ENCODE results near the gene SLX4.
"Not testable (repeated sequence)": the region's sequence is repeated elsewhere in the genome, so short reads cannot be mapped to it uniquely, and the experiment has no call there.

SLX4 gene, protein sequence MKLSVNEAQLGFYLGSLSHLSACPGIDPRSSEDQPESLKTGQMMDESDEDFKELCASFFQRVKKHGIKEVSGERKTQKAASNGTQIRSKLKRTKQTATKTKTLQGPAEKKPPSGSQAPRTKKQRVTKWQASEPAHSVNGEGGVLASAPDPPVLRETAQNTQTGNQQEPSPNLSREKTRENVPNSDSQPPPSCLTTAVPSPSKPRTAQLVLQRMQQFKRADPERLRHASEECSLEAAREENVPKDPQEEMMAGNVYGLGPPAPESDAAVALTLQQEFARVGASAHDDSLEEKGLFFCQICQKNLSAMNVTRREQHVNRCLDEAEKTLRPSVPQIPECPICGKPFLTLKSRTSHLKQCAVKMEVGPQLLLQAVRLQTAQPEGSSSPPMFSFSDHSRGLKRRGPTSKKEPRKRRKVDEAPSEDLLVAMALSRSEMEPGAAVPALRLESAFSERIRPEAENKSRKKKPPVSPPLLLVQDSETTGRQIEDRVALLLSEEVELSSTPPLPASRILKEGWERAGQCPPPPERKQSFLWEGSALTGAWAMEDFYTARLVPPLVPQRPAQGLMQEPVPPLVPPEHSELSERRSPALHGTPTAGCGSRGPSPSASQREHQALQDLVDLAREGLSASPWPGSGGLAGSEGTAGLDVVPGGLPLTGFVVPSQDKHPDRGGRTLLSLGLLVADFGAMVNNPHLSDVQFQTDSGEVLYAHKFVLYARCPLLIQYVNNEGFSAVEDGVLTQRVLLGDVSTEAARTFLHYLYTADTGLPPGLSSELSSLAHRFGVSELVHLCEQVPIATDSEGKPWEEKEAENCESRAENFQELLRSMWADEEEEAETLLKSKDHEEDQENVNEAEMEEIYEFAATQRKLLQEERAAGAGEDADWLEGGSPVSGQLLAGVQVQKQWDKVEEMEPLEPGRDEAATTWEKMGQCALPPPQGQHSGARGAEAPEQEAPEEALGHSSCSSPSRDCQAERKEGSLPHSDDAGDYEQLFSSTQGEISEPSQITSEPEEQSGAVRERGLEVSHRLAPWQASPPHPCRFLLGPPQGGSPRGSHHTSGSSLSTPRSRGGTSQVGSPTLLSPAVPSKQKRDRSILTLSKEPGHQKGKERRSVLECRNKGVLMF (N-terminal part only)

GRCh38 chr16:3611146-3611975, at the start of gene SLX4:
Gene SLX4, minus strand, starts transcription at chr16:3611606. Its CDS starts 2,642 bp downstream, at chr16:3608964.
- H3K4me3 ChIP-seq (ENCODE audit: low read depth, low read length) = peak within 1 kb of the TSS; percentile 80

DNA sequence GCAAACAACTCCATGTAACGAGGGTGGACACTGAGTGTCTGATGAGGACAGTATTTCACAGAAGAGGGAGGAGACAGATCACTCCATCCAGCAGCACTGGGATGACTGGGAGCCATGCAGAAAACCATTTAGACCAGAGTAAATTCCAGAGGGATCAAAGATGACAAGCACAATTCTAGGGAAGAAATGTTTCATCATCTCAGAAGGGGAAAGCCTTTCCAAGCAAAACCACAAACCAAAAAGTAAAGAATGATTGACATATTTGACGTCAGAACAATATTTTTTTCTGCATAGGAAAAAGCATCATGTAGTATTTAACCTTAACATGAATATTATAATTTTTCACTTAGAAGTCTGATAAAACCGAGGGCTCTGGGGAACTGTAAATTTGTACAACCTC, 47.8 kb upstream of the SLX4 start:
- H3K4me3 ChIP-seq (ENCODE audit: low read depth, low read length) = no peak overlapping the region

DNA sequence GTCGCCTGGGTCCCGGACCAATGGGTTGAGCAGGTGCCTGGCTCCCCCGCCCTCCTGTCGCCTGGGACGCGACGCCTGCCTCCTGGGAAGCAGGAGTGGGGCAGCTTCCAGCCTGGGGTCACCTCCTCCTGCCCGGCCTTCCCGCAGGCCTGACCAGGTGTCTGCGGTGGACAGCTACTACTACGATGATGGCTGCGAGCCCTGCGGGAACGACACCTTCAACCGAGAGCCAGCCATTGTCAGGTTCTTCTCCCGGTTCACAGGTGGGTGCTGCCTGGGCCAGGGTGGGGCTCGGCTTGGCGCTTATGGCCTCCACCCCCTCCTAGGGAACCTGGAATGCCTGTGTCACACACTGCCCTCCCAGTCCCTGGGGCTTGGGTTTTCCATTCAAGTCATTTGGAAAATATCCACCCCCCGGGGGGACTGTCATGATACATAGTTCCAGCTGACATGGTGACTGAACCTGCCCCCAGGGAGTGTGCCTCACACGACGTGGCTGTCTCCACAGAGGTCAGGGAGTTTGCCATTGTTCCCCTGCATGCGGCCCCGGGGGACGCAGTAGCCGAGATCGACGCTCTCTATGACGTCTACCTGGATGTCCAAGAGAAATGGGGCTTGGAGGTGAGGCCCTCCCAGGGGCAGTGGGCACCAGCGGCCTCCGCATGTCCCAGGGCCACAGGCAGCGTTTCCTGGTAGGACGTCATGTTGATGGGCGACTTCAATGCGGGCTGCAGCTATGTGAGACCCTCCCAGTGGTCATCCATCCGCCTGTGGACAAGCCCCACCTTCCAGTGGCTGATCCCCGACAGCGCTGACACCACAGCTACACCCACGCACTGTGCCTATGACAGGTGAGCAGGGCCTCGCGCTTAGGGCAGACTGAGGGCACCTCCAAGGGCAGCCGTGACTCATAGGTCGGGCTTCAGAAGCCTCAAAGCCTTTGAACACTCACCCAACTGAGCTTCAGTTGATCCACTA, 45.4 kb upstream of the SLX4 start:
- no peak overlapping the region for H3K4me3 ChIP-seq (ENCODE audit: low read depth, low read length)

DNA sequence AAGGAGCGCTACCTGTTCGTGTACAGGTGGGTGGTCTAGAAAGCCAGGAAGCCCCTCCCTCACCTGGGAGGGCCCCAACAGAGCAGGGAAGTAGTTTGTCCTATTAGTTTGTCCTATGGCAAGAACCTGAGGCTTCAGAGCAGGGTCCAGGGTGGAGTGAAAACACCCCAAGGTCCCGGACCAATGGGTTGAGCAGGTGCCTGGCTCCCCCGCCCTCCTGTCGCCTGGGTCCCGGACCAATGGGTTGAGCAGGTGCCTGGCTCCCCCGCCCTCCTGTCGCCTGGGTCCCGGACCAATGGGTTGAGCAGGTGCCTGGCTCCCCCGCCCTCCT, 44.7 kb upstream of the SLX4 start:
- H3K4me3 ChIP-seq (ENCODE audit: low read depth, low read length) = not testable (repeated sequence)

DNA sequence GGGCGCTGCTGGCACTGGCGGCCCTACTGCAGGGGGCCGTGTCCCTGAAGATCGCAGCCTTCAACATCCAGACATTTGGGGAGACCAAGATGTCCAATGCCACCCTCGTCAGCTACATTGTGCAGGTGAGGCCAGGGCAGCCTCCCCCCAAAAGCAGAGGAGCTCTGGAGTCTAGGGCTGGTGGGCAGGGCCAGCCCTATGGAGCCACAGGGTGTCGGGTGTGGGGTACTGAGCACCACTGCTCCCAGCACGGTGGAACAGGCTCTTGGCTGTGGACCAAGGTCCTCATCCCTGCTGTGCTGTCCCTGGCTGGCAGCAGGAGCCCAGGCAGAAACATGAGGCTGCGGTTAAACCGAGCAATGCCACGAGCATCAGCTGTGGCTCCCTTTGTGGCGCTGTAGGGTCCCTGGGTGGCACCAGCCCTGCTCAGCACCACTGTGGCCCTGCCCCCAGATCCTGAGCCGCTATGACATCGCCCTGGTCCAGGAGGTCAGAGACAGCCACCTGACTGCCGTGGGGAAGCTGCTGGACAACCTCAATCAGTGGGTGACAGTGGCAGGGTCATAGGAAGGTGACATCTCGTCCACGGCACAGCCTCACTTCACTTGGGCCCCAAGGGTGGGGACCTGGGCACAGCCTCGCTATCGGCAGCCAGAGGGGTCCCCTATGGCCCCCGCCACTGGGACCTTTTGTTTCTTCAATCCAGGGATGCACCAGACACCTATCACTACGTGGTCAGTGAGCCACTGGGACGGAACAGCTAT, 44.2 kb upstream of the SLX4 start:
- no peak overlapping the region for H3K4me3 ChIP-seq (ENCODE audit: low read depth, low read length)

- H3K4me3 ChIP-seq (ENCODE audit: low read depth, low read length) = no peak overlapping the region
These were observed 43.6 kb upstream of the SLX4 start for GRCh38 chr16:3655030-3655395.

GRCh38 chr16:3654249-3654991, 43.0 kb upstream of the SLX4 start, which contains the start of gene DNASE1:
Gene DNASE1, plus strand, starts transcription at chr16:3654691. Its CDS starts 683 bp downstream, at chr16:3655374.
- no peak within 1 kb of the TSS for H3K4me3 ChIP-seq (ENCODE audit: low read depth, low read length)

DNA sequence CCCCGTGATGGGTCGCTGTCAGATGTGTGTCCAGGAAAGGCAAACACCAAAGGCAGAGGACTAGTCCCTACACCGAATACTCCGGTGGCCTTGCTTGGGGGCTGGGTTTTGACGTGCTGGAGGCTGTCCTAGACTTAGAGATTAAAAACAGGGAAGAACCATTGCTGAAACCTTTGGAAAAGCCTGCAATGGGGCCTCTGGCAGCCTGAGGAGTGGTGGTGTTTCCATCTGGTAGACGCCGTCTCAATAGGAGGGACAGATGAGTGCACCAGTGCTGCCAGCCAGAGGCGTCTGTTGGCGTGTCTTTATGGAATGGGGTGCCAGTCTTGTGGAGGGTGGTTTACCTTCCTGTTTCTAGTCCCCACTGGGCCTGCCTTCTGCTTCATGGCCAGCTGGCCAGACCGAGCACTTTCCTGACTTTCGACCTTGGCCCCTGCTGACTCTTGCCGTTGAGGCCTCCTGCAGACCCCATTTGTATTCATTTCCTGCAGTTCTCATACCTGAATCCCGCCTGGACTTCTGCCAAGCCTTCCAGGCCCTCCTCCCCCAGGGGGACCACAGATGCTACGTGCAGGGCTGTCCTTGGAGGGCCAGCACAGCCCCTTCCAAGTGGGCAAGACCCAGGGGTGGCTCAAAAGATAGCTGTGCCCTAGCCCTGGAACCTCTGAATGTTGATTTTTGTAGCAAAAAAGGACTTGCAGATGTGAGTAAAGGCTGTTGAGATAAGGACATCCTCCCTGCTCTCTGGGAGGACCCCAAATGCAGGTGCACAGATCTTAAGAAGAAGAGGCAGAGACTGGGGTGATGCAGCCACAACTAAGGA, 41.2 kb upstream of the SLX4 start:
- no peak overlapping the region for H3K4me3 ChIP-seq (ENCODE audit: low read depth, low read length)

GRCh38 chr16:3651461-3652372, 40.3 kb upstream of the SLX4 start:
- no peak overlapping the region for H3K4me3 ChIP-seq (ENCODE audit: low read depth, low read length)

- no peak overlapping the region for H3K4me3 ChIP-seq (ENCODE audit: low read depth, low read length)
These were observed 39.3 kb upstream of the SLX4 start for GRCh38 chr16:3650631-3651265.

DNA sequence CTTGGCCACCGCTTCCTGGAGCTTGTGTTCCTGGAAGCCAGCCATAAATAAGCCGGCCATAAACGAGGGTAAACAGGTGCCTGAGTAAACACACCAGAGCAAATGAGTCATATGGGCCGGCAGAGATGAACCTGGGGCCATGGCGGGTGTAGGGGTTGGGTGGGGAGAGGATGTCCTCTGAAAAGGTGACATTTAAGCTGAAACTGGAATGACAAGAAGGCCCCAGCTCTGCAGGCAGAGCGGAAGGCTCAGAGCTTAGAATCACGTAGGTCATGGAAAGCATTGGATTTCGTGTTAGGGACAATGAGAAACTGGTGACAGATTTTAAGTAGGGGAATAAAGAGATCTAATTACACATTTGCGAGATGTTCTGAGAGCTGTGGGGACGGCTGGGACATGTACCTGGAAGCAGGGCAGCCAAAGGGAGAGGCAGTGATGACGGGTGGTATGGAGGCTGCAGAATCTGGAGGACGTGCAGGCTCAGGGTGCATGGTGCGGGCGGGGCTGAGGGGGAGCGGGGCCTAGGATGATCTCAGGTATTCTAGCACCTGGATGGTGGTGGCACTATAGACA, 35.0 kb upstream of the SLX4 start:
- no peak overlapping the region for H3K4me3 ChIP-seq (ENCODE audit: low read depth, low read length)

- H3K4me3 ChIP-seq (ENCODE audit: low read depth, low read length) = no peak overlapping the region
These were observed 34.3 kb upstream of the SLX4 start for GRCh38 chr16:3645504-3646347.

DNA sequence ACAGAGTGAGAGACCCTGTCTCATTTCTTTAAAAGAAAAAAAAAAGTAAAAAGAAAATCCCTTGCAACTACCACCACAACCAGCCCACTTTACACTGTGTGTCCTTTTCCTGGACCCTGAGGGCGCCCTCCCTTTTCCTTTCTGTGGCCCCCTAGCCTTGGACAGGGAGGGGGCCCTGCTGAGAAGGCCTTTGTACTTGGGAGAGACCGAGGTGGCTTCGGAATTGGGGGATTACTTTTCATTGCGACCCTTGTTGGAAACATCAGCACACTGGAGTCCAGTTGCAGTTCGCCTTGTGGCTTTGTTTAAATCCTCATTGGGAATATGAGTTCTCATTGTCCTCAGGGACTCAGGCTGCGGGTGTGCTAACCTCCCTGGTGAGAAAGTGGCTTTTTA, 33.7 kb upstream of the SLX4 start:
- no peak overlapping the region for H3K4me3 ChIP-seq (ENCODE audit: low read depth, low read length)

- no peak overlapping the region for H3K4me3 ChIP-seq (ENCODE audit: low read depth, low read length)
These were observed 31.8 kb upstream of the SLX4 start for GRCh38 chr16:3643095-3643730.
